Astrocyte (in vitro differentiated cells and primary cell): ENCODE results near the gene ACKR3.

Experiments
- EZH2 ChIP-seq: IDR thresholded peaks from 2 replicates; pipeline ENCODE4 v1.6.1; 2012; ENCODE audit warnings: mild to moderate bottlenecking, low read length, inconsistent platforms; ENCODE audit not compliant: insufficient read depth
- TF ChIP-seq, protein P1 (sequence below): IDR thresholded peaks from 2 replicates; pipeline ENCODE4 v1.5.1; 2011; ENCODE audit warnings: low read depth, mild to moderate bottlenecking, inconsistent platforms, low read length, moderate library complexity; ENCODE audit not compliant: insufficient read depth

DNA sequence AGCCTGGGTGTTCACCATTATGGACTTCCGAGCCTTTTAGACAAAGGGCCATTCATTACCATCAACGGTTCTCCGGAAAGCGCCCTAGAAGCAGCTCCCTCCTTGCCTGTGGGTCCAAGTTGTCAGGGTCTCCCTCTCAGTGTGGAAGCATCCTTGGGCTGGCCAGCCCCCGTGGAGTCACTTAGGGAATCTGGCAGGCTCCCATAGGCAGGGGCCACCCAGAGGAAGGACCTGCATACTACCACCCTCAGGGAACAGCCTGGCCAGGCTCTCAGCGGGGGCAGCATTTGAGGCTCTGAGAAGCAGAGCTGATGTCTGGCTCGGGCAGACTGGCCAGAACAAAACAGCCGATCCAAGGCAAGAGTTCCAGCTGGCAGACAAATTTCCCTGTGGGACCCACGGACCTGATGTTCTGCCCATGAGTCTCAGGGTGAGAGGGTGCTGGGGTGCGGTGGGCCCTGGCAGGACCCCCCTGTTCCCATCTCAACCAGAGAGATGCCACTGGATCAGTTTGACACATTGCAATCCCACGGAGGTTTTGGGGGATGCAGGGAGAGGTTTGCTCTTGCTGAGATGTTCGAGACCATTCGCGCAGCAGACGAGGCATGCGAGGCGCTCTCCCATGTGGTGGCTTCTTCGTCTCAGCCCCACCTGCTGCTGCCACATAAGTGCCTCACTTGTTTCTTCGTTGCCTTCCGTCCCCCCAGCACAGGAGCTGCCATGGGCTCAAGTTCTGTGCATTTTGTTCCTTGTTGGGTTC is 56.9 kb downstream of the ACKR3 start:
- TF ChIP-seq, protein P1, sequence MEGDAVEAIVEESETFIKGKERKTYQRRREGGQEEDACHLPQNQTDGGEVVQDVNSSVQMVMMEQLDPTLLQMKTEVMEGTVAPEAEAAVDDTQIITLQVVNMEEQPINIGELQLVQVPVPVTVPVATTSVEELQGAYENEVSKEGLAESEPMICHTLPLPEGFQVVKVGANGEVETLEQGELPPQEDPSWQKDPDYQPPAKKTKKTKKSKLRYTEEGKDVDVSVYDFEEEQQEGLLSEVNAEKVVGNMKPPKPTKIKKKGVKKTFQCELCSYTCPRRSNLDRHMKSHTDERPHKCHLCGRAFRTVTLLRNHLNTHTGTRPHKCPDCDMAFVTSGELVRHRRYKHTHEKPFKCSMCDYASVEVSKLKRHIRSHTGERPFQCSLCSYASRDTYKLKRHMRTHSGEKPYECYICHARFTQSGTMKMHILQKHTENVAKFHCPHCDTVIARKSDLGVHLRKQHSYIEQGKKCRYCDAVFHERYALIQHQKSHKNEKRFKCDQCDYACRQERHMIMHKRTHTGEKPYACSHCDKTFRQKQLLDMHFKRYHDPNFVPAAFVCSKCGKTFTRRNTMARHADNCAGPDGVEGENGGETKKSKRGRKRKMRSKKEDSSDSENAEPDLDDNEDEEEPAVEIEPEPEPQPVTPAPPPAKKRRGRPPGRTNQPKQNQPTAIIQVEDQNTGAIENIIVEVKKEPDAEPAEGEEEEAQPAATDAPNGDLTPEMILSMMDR: no peak
- TF ChIP-seq EZH2: no peak
